ENCODE results near the gene SCMH1.

SCMH1 gene

GRCh38 chr1:41003640-41004220 lies 238.4 kb downstream of the SCMH1 start:
- Histone ChIP-seq H3K4me3 (no peak overlapping the region), H3K36me3 (peaks cover 57 to 98% (median 96%) of the 10 kb centered on the region in 11 experiments), H4K20me1 (peaks cover 0 to 90% (median 55%) of the 10 kb centered on the region in 11 experiments; a peak in 16 of 22 replicates), H3K27ac (peak overlapping the region in 8 of 11 experiments; percentile 44 to 61 (median 50); a peak in 12 of 22 replicates), H3K9ac (peak overlapping the region in 6 of 11 experiments; percentile 3 to 60 (median 28); a peak in 8 of 22 replicates), H3K4me1 (peaks cover 25 to 76% (median 56%) of the 10 kb centered on the region in 10 experiments), H3K9me3 (replicated peaks in 1 of 11) (no peaks in the 10 kb centered on the region), H3K27me3 (no peaks in the 10 kb centered on the region), H3K4me2 (peak overlapping the region; percentile 61 to 88 (median 77))
- no peak for TF ChIP-seq Cebpa-rat (IDR thresholded peaks at IDR 0.05)

GRCh38 chr1:41003127-41003639 lies 238.9 kb downstream of the SCMH1 start:
- Histone ChIP-seq H3K27me3 (no peaks in the 10 kb centered on the region), H3K9me3 (replicated peaks in 1 of 11) (no peaks in the 10 kb centered on the region), H3K36me3 (peaks cover 57 to 98% (median 96%) of the 10 kb centered on the region in 11 experiments), H4K20me1 (peaks cover 0 to 95% (median 60%) of the 10 kb centered on the region in 11 experiments; a peak in 16 of 22 replicates), H3K27ac (peak overlapping the region in 9 of 11 experiments; percentile 14 to 61 (median 49); a peak in 16 of 22 replicates), H3K4me1 (peaks cover 25 to 71% (median 56%) of the 10 kb centered on the region in 10 experiments), H3K4me2 (peak overlapping the region; percentile 61 to 88 (median 76)), H3K9ac (peak overlapping the region in 9 of 11 experiments; percentile 3 to 60 (median 25); a peak in 13 of 22 replicates), H3K4me3 (no peak overlapping the region)
- TF ChIP-seq Cebpa-rat (IDR thresholded peaks at IDR 0.05): no peak

GRCh38 chr1:40998668-40999067 lies 243.4 kb downstream of the SCMH1 start:
- Histone ChIP-seq H3K4me3 (no peak overlapping the region), H3K4me1 (peaks cover 21 to 29% (median 25%) of the 10 kb centered on the region in 10 experiments), H3K36me3 (peaks cover 75 to 98% (median 97%) of the 10 kb centered on the region in 11 experiments), H3K9me3 (replicated peaks in 1 of 11) (no peaks in the 10 kb centered on the region), H4K20me1 (peaks cover 0 to 98% (median 68%) of the 10 kb centered on the region in 11 experiments; a peak in 17 of 22 replicates), H3K9ac (no peak overlapping the region), H3K4me2 (no peak overlapping the region), H3K27ac (no peak overlapping the region), H3K27me3 (no peaks in the 10 kb centered on the region)
- TF ChIP-seq Cebpa-rat (IDR thresholded peaks at IDR 0.05): no peak

DNA sequence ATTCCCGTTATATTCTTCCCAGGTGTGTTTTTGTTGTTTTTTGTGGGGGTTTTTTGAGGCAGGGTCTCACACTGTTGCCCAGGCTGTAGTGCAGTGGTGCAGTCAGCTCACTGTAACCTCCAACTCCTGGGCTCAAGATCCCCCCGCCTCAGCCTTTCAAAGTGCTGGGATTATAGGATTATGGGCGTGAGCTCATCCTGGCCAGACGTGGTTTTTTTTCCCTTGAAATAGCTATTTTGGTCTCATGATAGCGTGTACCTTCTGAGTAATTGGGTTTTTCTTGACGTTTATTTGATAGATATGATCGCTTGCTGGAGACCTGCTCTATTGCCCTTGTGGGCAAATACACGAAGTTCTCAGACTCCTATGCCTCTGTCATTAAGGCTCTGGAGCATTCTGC lies 245.0 kb downstream of the SCMH1 start:
- H3K27me3 ChIP-seq: no peaks in the 10 kb centered on the region
- no peaks in the 10 kb centered on the region for H3K9me3 ChIP-seq (replicated peaks in 1 of 11)
- no peak overlapping the region for H3K4me3 ChIP-seq
- H4K20me1 ChIP-seq: peaks cover 0 to 100% (median 66%) of the 10 kb centered on the region in 11 experiments; a peak in 17 of 22 replicates
- H3K4me2 ChIP-seq: no peak overlapping the region
- H3K9ac ChIP-seq: no peak overlapping the region
- H3K4me1 ChIP-seq: peaks cover 6 to 13% (median 9%) of the 10 kb centered on the region in 10 experiments
- H3K36me3 ChIP-seq: peaks cover 91 to 100% (median 100%) of the 10 kb centered on the region in 11 experiments
- TF ChIP-seq Cebpa-rat (IDR thresholded peaks at IDR 0.05): no peak
- H3K27ac ChIP-seq: no peak overlapping the region

- Histone ChIP-seq H3K36me3 (peaks cover 90 to 100% (median 100%) of the 10 kb centered on the region in 11 experiments), H3K4me3 (no peak overlapping the region), H3K9ac (no peak overlapping the region), H3K9me3 (replicated peaks in 1 of 11) (no peaks in the 10 kb centered on the region), H4K20me1 (peaks cover 0 to 92% (median 64%) of the 10 kb centered on the region in 11 experiments; a peak in 17 of 22 replicates), H3K4me1 (peaks cover 14 to 38% (median 29%) of the 10 kb centered on the region in 10 experiments), H3K27ac (no peak overlapping the region), H3K4me2 (no peak overlapping the region), H3K27me3 (no peaks in the 10 kb centered on the region)
- no peak for TF ChIP-seq Cebpa-rat (IDR thresholded peaks at IDR 0.05)
Observed at GRCh38 chr1:40989066-40989465, 253.0 kb downstream of the SCMH1 start.

GRCh38 chr1:40988280-40988679 lies 253.8 kb downstream of the SCMH1 start:
- H3K9ac ChIP-seq: no peak overlapping the region

DNA sequence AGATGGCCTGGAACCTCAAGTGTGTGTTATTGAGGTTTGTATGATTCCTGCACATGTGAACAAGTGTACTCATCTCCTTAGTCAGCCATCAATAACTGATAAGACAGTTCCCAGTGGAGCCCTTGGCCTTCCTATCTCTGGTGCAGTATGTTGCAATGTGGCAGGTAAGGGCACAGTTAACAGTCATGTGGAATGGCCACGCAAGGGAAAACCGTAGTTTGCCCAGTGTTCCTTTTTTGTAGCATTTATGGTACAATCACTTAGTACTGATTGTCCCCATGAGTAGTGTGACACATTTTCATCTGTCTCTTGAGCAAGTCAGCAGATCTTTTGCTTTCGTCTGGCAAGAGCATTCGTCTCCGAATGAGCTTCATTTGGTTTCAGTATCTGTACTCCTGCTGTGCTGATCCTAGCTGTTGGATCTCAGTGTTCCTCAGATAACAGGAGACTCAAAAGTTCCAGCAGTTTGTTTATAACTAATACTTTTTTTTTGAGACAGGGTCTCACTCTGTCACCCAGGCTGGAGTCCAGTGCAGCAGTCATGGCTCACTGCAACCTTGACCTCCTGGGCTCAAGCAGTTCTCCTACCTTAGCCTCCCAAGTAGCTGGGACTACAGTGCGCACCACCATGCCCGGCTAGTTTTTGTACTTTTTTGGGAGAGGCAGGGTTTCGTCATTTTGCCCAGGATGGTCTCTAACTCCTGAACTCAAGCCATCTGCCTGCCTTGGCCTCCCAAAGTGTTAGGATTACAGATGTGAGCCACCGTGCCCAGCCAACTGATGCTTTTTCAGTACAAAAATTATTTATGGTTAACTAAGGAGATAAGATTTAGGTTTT lies 254.4 kb downstream of the SCMH1 start:
- Histone ChIP-seq H3K27me3 (no peaks in the 10 kb centered on the region), H3K27ac (no peak overlapping the region), H3K4me2 (peak overlapping the region in 2 of 11 experiments; percentile 91 to 92; a peak in 3 of 22 replicates), H3K4me3 (no peak overlapping the region), H3K9me3 (replicated peaks in 1 of 11) (no peaks in the 10 kb centered on the region), H3K4me1 (peaks cover 15 to 52% (median 43%) of the 10 kb centered on the region in 10 experiments), H3K9ac (no peak overlapping the region), H3K36me3 (peaks cover 81 to 100% (median 100%) of the 10 kb centered on the region in 11 experiments), H4K20me1 (peaks cover 0 to 92% (median 64%) of the 10 kb centered on the region in 11 experiments; a peak in 17 of 22 replicates)
- TF ChIP-seq Cebpa-rat (IDR thresholded peaks at IDR 0.05): no peak

More at GRCh38 chr1:40988280-40988679, 253.8 kb downstream of the SCMH1 start:
- Histone ChIP-seq H3K4me1 (peaks cover 14 to 46% (median 37%) of the 10 kb centered on the region in 10 experiments), H4K20me1 (peaks cover 0 to 92% (median 64%) of the 10 kb centered on the region in 11 experiments; a peak in 17 of 22 replicates), H3K4me2 (no peak overlapping the region), H3K27me3 (no peaks in the 10 kb centered on the region), H3K4me3 (no peak overlapping the region), H3K36me3 (peaks cover 87 to 100% (median 100%) of the 10 kb centered on the region in 11 experiments), H3K9me3 (replicated peaks in 1 of 11) (no peaks in the 10 kb centered on the region), H3K27ac (no peak overlapping the region)
- TF ChIP-seq Cebpa-rat (IDR thresholded peaks at IDR 0.05): no peak

DNA sequence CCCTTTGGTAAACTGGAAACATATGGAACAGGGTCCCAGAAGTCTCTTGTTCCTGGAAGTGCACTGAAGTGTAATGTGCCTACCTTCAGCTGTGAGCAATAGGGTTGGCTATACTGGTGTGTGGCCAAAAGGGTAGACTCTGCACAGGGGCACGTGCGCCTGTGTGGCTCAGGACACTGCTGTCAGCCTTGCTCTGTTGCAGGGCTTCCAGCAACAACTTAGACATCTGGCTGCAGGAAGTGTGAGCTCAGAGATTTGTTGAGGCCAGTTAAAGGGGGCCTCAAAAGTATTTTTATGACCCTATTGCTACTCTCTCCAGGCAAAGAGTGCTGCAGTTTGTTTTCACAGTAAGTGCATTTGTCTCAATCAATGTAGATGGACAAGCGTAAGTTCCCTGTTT lies 255.2 kb downstream of the SCMH1 start:
- Histone ChIP-seq H3K4me2 (peak overlapping the region in 4 of 11 experiments; percentile 91 to 92 (median 91); a peak in 6 of 22 replicates), H3K36me3 (peaks cover 74 to 100% (median 99%) of the 10 kb centered on the region in 11 experiments), H3K27me3 (no peaks in the 10 kb centered on the region), H4K20me1 (peaks cover 0 to 92% (median 64%) of the 10 kb centered on the region in 11 experiments; a peak in 17 of 22 replicates), H3K27ac (peak overlapping the region in 1 of 11 experiments; percentile 5; a peak in 1 of 22 replicates), H3K4me1 (peaks cover 16 to 60% (median 50%) of the 10 kb centered on the region in 10 experiments), H3K4me3 (no peak overlapping the region), H3K9ac (no peak overlapping the region), H3K9me3 (replicated peaks in 1 of 11) (no peaks in the 10 kb centered on the region)
- TF ChIP-seq Cebpa-rat (IDR thresholded peaks at IDR 0.05): no peak
